Spinal cord (tissue), 10 donors: ENCODE results near the gene UIMC1. TPM values are rescaled to one million over a fixed set of nuclear protein-coding genes. Genes with fewer than 3 reads are reported as not detected.

Experiments used
- DNase-seq, 6 donors: peaks; one replicate each; pipeline versions ENCODE4 v3.0.0 to v3.0.0-alpha.2; 2013 to 2015; ENCODE audit warnings: low spot score in 6 of 6, low read depth in 4 of 6
- H3K27ac ChIP-seq: one replicate; pipeline ENCODE4 v1.5.1; 2013; ENCODE audit warnings: low read depth, low read length, control low read depth
- H3K27me3 ChIP-seq: one replicate; pipeline ENCODE4 v1.6.1; 2013; ENCODE audit warnings: low read length; ENCODE audit not compliant: control insufficient read depth, insufficient read depth
- H3K36me3 ChIP-seq: one replicate; pipeline ENCODE4 v1.6.1; 2013; ENCODE audit warnings: low read length; ENCODE audit not compliant: control insufficient read depth, insufficient read depth
- H3K4me1 ChIP-seq: one replicate; pipeline ENCODE4 v1.6.1; 2013; ENCODE audit warnings: low read length; ENCODE audit not compliant: control insufficient read depth, insufficient read depth
- H3K4me3 ChIP-seq: one replicate; pipeline ENCODE4 v1.5.1; 2013; ENCODE audit warnings: low read depth, low read length, control low read depth
- H3K9me3 ChIP-seq: one replicate; pipeline ENCODE4 v1.6.1; 2013; ENCODE audit warnings: low read length; ENCODE audit not compliant: control insufficient read depth, insufficient read depth
- whole genome bisulfite sequencing: methylation state at CpG from one replicate; pipeline ENCODE4 v1.1.5; 2013; ENCODE audit warnings: missing lambda C conversion rate; ENCODE audit not compliant: insufficient coverage; 5-methylcytosine and 5-hydroxymethylcytosine counted together
- polyA plus RNA-seq, 2 donors: library from polyadenylated mRNA; unstranded; fragments of 120-200 nt; gene quantifications; one replicate each; pipeline ENCODE4 v1.2.1, GENCODE V29; 2013; ENCODE audit not compliant: insufficient read length in 2 of 2
- total RNA-seq, 2 donors: library from RNA; depleted of rRNA in 1 of 2; stranded (reverse); fragments of 120-200 nt in 1 of 2; fragments of >200 nt in 1 of 2; gene quantifications; one replicate each; pipeline versions ENCODE4 v1.2.3 to v1.2.4, GENCODE V29; 2013 to 2014
- donor health status: healthy.

Gene UIMC1
- total and polyA plus RNA-seq, 4 donors, result 28.2 to 51.8 (median 38.2) TPM

DNA sequence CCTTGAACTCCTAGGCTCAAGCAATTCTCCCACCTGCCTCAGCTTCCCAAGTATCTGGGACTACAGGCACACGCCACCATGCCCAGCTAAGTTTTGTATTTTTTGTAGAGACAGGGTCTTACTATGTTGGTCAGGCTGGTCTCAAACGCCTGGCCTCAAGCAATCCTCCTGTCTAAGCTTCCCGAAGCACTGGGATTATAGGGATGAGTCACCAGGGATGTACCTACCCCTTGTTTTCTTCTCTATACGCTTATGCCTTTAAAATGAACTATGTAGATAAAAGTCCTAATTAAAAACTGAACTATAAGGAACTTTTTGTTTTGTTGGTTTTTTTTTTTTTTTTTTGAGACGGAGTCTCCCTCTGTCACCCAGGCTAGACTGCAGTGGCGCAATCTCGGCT lies 25.8 kb downstream of the UIMC1 start:
- no peak for DNase-seq
- no CpG with 5 or more reads among the region's 7 CpGs for WGBS
- no peak overlapping the region for H3K27ac ChIP-seq
- no peaks in the 10 kb centered on the region for H3K4me1 ChIP-seq
- no peaks in the 10 kb centered on the region for H3K27me3 ChIP-seq
- no peak overlapping the region for H3K4me3 ChIP-seq
- no peaks in the 10 kb centered on the region for H3K9me3 ChIP-seq
- peaks cover 31% of the 10 kb centered on the region for H3K36me3 ChIP-seq

DNA sequence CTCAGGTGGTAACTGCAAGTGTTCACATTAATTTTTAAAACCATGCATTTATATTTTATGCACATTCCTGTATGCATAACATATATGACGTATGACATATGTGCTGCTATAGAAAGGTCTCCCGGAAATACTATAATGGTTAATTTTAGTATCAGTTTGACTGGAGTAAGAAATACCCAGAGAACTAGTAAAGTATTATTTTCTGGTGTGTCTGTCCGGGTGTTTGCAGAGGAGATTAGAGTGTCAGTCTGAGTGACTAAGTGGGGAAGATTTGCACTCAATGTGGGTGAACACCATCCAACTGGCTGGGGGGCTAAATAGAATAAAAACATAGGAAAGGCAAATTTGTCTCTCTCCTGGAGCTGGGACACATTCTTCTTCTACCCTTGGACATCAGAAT lies 26.9 kb downstream of the UIMC1 start:
- Histone ChIP-seq H3K4me1 (no peaks in the 10 kb centered on the region), H3K27ac (no peak overlapping the region), H3K27me3 (no peaks in the 10 kb centered on the region), H3K9me3 (no peaks in the 10 kb centered on the region), H3K4me3 (no peak overlapping the region), H3K36me3 (peaks cover 34% of the 10 kb centered on the region)
- DNase-seq, result no peak
- 93% methylated on average over 2 of the region's 3 CpGs for WGBS

DNA sequence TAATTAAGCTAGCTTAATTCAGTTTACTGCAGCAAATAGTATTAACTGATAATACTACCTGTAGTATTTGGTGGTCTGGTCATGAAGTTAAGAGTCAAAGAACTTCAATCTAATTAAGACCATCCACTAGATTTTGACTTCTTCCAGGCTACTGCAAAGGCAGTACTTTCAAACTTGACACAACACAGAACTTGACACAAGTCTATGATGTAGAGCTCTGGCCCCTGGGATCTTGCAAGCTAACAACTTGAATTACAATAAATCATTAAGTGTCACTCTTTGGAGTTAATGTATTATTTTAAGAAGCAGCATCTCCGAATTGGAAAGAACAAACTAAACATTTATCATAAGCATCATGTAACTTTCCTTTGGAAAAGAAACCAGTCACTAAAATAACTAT lies 40.9 kb downstream of the UIMC1 start:
- H3K4me1 ChIP-seq, result no peaks in the 10 kb centered on the region
- no peak overlapping the region for H3K27ac ChIP-seq
- no peak for DNase-seq
- H3K36me3 ChIP-seq, result peaks cover 14% of the 10 kb centered on the region
- WGBS, result no CpG with 5 or more reads among the region's 1 CpG
- no peaks in the 10 kb centered on the region for H3K27me3 ChIP-seq
- H3K4me3 ChIP-seq, result no peak overlapping the region
- no peaks in the 10 kb centered on the region for H3K9me3 ChIP-seq

DNA sequence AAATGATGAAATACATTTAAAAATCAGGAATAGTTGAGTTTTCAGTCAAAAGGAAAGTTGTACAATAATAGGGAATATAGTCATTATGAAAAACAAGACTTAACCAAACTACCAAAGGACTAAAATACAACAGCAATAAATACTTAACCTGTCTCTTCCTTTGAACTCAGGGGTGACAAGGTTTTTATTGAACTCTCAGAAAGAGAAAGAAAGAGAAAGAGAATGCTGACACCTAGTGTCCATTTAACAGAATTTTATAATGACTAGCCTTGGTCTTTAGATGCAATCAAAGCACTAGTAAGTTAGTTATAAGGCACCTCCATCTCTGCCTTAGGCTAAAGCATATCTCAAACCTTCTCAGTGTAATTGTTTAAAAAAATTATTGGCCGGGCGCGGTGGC lies 47.5 kb downstream of the UIMC1 start:
- peak in 5 of 6 donors; percentile 23 to 88 (median 32) for DNase-seq
- no peak overlapping the region for H3K4me3 ChIP-seq
- H3K36me3 ChIP-seq, result no peaks in the 10 kb centered on the region
- no peaks in the 10 kb centered on the region for H3K9me3 ChIP-seq
- WGBS, result no CpG with 5 or more reads among the region's 3 CpGs
- H3K27ac ChIP-seq, result no peak overlapping the region
- no peaks in the 10 kb centered on the region for H3K27me3 ChIP-seq
- H3K4me1 ChIP-seq, result no peaks in the 10 kb centered on the region

DNA sequence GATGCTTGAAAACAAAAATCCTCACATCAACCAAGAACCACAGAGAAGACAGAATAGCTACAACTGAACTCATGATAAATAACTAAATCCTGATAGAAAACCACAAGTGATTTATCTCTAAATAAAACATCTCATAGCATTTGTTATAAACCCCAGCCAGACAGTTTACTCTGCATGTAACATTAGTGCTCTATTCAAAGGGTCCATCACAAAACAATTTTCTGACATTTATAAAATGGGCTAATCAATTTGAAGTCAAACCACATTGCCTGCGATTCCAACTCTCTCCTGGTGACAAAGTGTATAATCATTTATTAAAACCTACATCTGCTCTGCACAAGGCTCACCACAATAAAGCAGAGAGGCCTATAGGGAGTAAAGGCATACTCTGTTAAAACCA lies 49.8 kb downstream of the UIMC1 start:
- no peaks in the 10 kb centered on the region for H3K9me3 ChIP-seq
- no peak for DNase-seq
- no peaks in the 10 kb centered on the region for H3K27me3 ChIP-seq
- no peaks in the 10 kb centered on the region for H3K36me3 ChIP-seq
- no peak overlapping the region for H3K27ac ChIP-seq
- no CpG with 5 or more reads among the region's 1 CpG for WGBS
- H3K4me1 ChIP-seq, result no peaks in the 10 kb centered on the region
- H3K4me3 ChIP-seq, result no peak overlapping the region

DNA sequence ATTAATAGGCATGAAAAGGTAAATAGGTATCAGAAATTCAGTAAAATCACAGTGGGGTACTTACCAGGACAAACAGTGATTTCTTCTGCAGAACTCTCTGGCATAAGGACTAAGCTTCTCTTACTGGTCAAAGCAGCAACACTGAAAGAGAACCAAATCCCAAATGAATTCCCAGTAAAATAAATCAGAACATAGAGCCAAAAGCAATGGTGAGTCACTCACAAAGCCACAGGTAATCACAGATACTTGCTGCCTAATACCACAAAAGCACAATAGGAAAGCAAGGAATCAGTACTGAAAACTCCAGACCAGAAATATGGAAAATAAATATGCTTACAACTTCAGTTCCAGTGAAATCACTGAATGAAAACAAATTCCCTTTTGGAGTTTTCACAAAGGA lies 50.7 kb downstream of the UIMC1 start:
- no peak for DNase-seq
- no peaks in the 10 kb centered on the region for H3K9me3 ChIP-seq
- no peak overlapping the region for H3K27ac ChIP-seq
- no peak overlapping the region for H3K4me3 ChIP-seq
- no peaks in the 10 kb centered on the region for H3K4me1 ChIP-seq
- no peaks in the 10 kb centered on the region for H3K36me3 ChIP-seq
- no peaks in the 10 kb centered on the region for H3K27me3 ChIP-seq

DNA sequence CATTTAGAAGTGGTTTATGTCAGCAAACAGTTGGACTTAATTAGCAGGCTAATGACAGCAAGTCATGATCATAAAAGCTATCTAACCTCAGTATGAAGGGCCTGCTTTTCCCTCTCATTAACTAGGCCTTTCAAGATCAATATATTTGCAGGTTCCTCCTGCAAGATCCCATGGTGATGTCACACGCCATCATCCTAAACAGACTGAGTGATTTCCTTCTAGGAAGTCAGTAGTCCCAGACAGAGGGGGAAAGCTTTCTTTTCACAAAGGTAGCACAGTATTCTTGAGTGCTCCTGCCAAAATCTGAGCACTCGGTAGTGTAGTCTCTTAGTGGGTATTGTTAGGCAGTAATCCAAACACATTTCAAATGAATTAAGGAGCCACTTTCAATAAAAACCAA lies 52.5 kb downstream of the UIMC1 start:
- H3K4me1 ChIP-seq, result no peaks in the 10 kb centered on the region
- H3K27me3 ChIP-seq, result no peaks in the 10 kb centered on the region
- DNase-seq, result peak in 1 of 6 donors; percentile 56
- 80% methylated on average over 1 of the region's 2 CpGs for WGBS
- no peaks in the 10 kb centered on the region for H3K9me3 ChIP-seq
- H3K36me3 ChIP-seq, result peaks cover 12% of the 10 kb centered on the region
- no peak overlapping the region for H3K4me3 ChIP-seq
- no peak overlapping the region for H3K27ac ChIP-seq

DNA sequence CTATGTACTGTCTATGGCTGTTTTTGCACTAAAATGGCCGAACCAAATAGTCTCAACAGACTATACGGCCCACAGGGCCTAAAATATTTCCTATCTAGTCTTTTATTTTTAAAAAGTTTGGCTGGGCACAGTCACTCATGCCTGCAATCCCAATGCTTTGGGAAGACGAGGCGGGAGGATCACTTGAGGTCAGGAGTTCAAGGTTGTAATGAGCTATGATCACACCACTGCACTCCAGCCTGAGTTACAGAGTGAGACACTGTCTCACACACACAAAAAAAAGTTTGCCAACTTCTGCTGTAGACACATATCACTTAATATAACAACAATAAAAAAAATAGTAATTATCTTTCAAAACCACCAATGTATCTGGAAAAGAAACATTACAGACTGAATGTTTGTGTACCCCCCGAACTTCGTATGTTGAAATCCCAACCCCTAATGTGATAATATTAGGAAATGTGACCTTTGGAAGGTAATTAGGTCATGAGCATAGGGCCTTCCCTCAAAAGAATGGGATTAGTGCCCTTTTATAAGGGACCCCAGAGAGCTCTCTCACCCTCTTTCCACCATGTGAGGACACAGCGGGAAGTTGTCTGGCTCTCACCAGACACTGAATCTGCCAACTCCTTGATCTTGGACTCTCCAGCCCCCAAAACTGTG lies 53.9 kb downstream of the UIMC1 start:
- Histone ChIP-seq H3K27ac (no peak overlapping the region), H3K27me3 (no peaks in the 10 kb centered on the region), H3K4me1 (no peaks in the 10 kb centered on the region), H3K9me3 (no peaks in the 10 kb centered on the region), H3K36me3 (peaks cover 12% of the 10 kb centered on the region), H3K4me3 (no peak overlapping the region)
- DNase-seq, result no peak
- no CpG with 5 or more reads among the region's 7 CpGs for WGBS

DNA sequence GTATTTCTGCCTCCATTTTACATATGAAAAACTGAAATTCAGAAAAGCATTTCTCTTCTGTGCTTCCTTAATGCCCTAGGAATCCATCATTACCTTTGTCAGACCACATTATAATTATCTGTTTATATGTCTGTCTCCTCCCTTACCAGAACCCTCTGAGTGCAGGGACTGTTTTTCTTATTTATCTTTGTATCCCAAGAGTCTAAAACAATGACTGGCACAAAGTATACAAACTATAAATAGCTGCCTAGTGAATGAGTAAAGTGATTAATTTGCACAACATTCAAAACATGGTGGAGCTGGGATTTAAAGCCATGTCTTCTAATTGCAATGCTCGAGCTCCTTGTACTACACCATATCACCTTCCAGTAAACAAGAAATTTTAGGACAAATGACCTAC lies 58.1 kb downstream of the UIMC1 start:
- peaks cover 17% of the 10 kb centered on the region for H3K36me3 ChIP-seq
- no peaks in the 10 kb centered on the region for H3K9me3 ChIP-seq
- no CpG with 5 or more reads among the region's 1 CpG for WGBS
- H3K27ac ChIP-seq, result no peak overlapping the region
- H3K4me3 ChIP-seq, result no peak overlapping the region
- no peaks in the 10 kb centered on the region for H3K4me1 ChIP-seq
- DNase-seq, result no peak
- no peaks in the 10 kb centered on the region for H3K27me3 ChIP-seq

DNA sequence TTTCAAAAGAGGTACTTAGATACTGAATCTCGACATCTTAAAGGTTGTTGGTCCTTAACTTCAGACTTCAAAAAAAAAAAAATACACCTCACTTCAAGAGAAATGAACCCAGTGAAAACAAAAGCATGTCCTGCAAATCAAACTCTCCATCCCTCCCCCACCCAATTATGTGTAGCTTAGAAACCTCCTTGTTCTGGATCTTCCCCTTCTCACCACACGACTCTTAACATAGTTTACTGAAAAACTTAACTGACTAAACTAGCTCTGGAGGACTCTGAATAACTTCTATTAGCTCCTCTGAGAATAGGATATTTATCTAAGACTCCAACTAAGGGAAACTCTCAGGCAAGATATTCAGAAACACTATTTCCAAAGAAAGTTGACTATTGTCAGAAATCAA lies 58.7 kb downstream of the UIMC1 start:
- Histone ChIP-seq H3K4me1 (no peaks in the 10 kb centered on the region), H3K4me3 (no peak overlapping the region), H3K9me3 (no peaks in the 10 kb centered on the region), H3K27ac (no peak overlapping the region), H3K27me3 (no peaks in the 10 kb centered on the region), H3K36me3 (peaks cover 19% of the 10 kb centered on the region)
- DNase-seq, result no peak
- 100% methylated on average over 1 of the region's 2 CpGs for WGBS
